Measurements from ENCODE around the gene MTMR6.

MTMR6 gene

DNA sequence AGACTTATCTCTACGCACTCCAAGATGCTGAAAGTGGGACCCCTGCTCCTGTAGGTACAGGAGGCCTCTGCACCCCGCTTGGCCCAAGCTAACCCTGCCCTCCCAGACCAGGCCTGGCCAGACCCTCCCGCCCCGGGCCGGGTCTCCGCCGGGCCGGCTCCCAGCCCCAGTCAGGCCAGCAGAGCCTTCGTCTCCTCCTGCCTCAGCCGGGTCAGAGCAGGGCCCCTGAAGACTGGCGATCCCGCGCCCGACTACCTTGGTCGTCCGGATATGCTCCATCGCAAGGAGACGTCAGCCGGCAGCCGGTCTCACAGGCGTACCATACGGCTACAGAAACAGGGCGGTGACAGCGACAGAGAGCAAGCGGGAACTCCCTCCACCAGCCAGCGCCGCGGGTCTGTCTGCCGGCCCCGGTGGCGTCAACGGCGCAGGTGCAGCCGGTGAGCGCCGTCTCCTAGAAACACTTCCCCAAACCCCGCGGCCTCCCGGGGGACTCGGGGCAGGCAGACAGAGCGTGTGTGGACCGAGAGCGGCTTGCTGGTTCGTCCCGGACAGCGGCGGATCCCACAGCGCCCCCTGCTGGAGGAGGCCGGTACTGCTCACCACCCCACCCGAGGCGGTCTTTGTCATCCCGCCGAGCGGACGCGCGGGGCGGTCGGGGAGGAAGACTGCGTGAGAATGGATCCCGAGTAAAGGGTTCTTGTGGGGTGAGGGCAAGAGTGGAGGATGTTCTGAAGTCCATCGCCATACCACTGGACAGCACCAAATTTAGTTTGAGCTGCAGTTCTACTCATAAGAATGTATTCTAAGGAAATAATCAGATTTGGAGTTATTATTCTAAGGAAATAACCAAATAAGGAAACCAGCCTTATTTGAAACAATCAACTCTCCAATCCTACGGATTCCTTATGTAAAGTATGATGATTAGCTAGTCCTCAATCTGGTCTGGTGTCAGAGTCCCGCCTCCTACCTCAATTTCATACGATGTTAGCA lies at the start of gene MTMR6:
Gene MTMR6, minus strand, starts transcription at position 520 of the 993 bp plus-strand sequence. Its CDS starts 241 bp downstream, at position 279.
- peak; percentile 98 for DNase-seq
- H3K27ac Mint-ChIP-seq = peak within 1 kb of the TSS; percentile 88
- H3K9me3 Mint-ChIP-seq = no peaks in the 10 kb centered on the region
- no peaks in the 10 kb centered on the region for H3K36me3 Mint-ChIP-seq (ENCODE audit: low read depth)
- TF ChIP-seq, protein P1, sequence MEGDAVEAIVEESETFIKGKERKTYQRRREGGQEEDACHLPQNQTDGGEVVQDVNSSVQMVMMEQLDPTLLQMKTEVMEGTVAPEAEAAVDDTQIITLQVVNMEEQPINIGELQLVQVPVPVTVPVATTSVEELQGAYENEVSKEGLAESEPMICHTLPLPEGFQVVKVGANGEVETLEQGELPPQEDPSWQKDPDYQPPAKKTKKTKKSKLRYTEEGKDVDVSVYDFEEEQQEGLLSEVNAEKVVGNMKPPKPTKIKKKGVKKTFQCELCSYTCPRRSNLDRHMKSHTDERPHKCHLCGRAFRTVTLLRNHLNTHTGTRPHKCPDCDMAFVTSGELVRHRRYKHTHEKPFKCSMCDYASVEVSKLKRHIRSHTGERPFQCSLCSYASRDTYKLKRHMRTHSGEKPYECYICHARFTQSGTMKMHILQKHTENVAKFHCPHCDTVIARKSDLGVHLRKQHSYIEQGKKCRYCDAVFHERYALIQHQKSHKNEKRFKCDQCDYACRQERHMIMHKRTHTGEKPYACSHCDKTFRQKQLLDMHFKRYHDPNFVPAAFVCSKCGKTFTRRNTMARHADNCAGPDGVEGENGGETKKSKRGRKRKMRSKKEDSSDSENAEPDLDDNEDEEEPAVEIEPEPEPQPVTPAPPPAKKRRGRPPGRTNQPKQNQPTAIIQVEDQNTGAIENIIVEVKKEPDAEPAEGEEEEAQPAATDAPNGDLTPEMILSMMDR (IDR thresholded peaks at IDR 0.05) = peak; percentile 100
- peak within 1 kb of the TSS; percentile 97 for H3K4me3 Mint-ChIP-seq
- H3K27me3 Mint-ChIP-seq (ENCODE audit: low read depth, poor library complexity) = peaks cover 24% of the 10 kb centered on the region
- peaks cover 14% of the 10 kb centered on the region for H3K4me1 Mint-ChIP-seq

DNA sequence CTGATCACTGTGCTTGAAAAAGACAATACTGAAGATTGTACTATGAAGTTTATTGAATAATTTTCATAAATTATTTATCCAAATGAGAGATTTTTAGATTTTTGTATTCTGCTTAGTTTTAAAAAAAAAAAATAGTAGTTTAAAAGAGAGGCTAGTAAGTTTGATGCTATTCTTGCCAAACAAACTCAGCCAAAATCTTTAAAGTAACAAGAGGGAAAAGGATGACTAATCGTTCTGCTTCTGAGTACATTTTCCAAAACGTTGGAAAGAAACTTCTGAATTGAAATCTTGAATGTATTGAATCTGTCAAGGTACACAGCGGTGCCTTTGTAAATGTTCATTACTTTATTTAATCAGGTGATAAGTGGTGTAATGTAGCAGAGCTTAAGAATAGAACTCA lies 48.6 kb upstream of the MTMR6 start:
- no peak for DNase-seq
- Mint-ChIP-seq H3K9me3 (no peaks in the 10 kb centered on the region), H3K4me3 (no peak overlapping the region), H3K4me1 (no peaks in the 10 kb centered on the region), H3K27ac (no peak overlapping the region), H3K27me3 (ENCODE audit: low read depth, poor library complexity) (no peaks in the 10 kb centered on the region), H3K36me3 (ENCODE audit: low read depth) (peaks cover 45% of the 10 kb centered on the region)
- TF ChIP-seq, protein P1 (IDR thresholded peaks at IDR 0.05) = no peak

DNA sequence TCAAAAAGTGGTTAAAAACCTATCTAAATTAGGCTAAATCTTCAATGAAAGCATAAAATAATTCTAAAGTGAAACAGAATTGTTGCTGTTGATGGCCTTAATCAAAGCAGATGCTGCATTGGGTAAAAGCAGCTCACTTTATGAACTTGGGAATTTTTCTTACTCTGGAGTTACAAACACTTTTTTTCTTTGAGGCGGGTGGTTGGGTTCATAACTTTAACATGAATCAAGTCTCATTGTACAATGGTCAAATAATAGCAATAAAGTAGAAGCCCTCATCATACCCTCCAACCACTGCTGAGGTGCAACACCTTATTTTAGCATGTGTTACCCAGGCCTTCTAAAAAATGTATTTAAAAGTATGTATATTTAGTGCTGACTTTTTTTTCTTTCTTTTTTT lies 43.3 kb upstream of the MTMR6 start:
- TF ChIP-seq, protein P1 (IDR thresholded peaks at IDR 0.05) = no peak
- H3K36me3 Mint-ChIP-seq (ENCODE audit: low read depth) = peaks cover 48% of the 10 kb centered on the region
- no peak for DNase-seq
- H3K4me1 Mint-ChIP-seq = no peaks in the 10 kb centered on the region
- no peaks in the 10 kb centered on the region for H3K27me3 Mint-ChIP-seq (ENCODE audit: low read depth, poor library complexity)
- H3K9me3 Mint-ChIP-seq = no peaks in the 10 kb centered on the region
- H3K4me3 Mint-ChIP-seq = no peak overlapping the region
- no peak overlapping the region for H3K27ac Mint-ChIP-seq

DNA sequence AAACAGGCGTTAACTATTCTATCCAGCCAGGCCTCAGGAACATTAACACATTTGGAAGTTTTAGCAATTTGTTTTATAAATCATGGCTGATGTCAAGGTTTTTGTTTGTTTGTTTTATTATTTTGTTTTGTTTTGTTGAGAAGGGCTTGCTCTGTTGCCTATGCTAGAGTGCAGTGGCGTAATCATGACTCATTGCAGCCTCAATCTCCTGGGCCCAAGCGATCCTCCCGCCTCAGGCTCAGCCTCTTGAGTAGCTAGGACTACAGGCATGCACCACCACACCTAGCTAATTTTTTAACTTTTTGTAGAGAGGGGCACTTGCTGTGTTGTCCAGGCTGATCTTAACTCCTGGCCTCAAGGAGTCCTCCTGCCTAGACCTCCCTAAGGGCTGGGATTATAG lies 42.4 kb upstream of the MTMR6 start:
- TF ChIP-seq, protein P1 (IDR thresholded peaks at IDR 0.05) = no peak
- Mint-ChIP-seq H3K27ac (peak overlapping the region; percentile 39), H3K4me3 (no peak overlapping the region), H3K9me3 (no peaks in the 10 kb centered on the region), H3K27me3 (ENCODE audit: low read depth, poor library complexity) (no peaks in the 10 kb centered on the region), H3K4me1 (no peaks in the 10 kb centered on the region), H3K36me3 (ENCODE audit: low read depth) (peaks cover 52% of the 10 kb centered on the region)
- DNase-seq = no peak

DNA sequence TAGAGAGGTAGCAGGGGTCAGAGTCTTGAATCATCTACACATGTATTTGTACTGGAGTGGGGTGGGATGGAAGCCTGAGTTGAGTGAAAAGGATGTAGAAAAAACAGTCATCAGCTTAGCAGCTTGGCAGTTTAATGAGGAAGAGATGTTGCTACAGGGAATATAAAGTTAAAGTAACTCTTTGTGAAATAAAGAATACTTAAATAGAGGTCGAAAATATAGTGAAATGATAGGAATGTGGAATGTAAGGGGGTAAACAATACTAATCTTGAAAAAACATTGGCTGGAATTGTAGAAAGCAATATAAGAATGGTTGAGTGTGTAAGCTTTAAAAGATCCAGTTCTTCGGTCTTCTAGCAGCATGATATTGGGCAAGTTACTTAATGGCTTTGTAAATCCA lies 36.8 kb upstream of the MTMR6 start:
- no peaks in the 10 kb centered on the region for H3K9me3 Mint-ChIP-seq
- H3K4me1 Mint-ChIP-seq = no peaks in the 10 kb centered on the region
- peak overlapping the region; percentile 14 for H3K27ac Mint-ChIP-seq

More for the DNA sequence above, 36.8 kb upstream of the MTMR6 start:
- H3K4me3 Mint-ChIP-seq = no peak overlapping the region
- peaks cover 29% of the 10 kb centered on the region for H3K36me3 Mint-ChIP-seq (ENCODE audit: low read depth)
- no peak for DNase-seq
- TF ChIP-seq, protein P1 (IDR thresholded peaks at IDR 0.05) = no peak
- H3K27me3 Mint-ChIP-seq (ENCODE audit: low read depth, poor library complexity) = no peaks in the 10 kb centered on the region

All from nephron progenitor cell (in vitro differentiated cells).